K562 (cell line): ENCODE measurements around the gene TMEM245. TPM values are rescaled to one million over a fixed set of nuclear protein-coding genes. Genes with fewer than 3 reads are reported as not detected.
A peak's percentile ranks its signal among the peaks of the same experiment; 100 is the strongest.

Experiments
- ATF1 ChIP-seq, 2 experiments: fragments of 450-650 bp in 1 of 2; IDR thresholded peaks; 2 replicates each; pipeline ENCODE4 v1.6.1; 2016; ENCODE audit warnings: missing compliant biosample characterization in 1 of 2, missing genetic modification characterization in 1 of 2
- CBFA2T3 ChIP-seq: fragments of 450-650 bp; IDR thresholded peaks from 2 replicates; pipeline ENCODE4 v1.6.1; 2017
- CXXC5 ChIP-seq: fragments of 250-450 bp; sonication (Bioruptor Pico); IDR thresholded peaks from 2 replicates; pipeline ENCODE4 v1.8.0; 2022; ENCODE audit warnings: inconsistent platforms, mild to moderate bottlenecking, moderate library complexity
- E2F3 ChIP-seq: fragments of 250-450 bp; sonication (Bioruptor Pico); IDR thresholded peaks from 2 replicates; pipeline ENCODE4 v1.4.0; 2020; ENCODE audit warnings: mild to moderate bottlenecking
- ERF ChIP-seq: fragments of 450-650 bp; formaldehyde crosslinking; IDR thresholded peaks from 2 replicates; pipeline ENCODE4 v1.4.0; 2020; ENCODE audit warnings: mild to moderate bottlenecking, mixed read lengths
- HNRNPK ChIP-seq: fragments of 200-400 bp; formaldehyde crosslinking; IDR thresholded peaks from one replicate; pipeline ENCODE4 v1.6.1; 2018; ENCODE audit warnings: mild to moderate bottlenecking, low read depth, low read length; ENCODE audit not compliant: poor library complexity, severe bottlenecking
- MBD2 ChIP-seq: sonication (generic); IDR thresholded peaks from 2 replicates; pipeline ENCODE4 v1.6.1; 2016; ENCODE audit warnings: low read depth, borderline replicate concordance
- NCOA1 ChIP-seq: fragments of 450-650 bp; IDR thresholded peaks from 2 replicates; pipeline ENCODE4 v1.6.1; 2016; ENCODE audit warnings: low read depth
- NCOR1 ChIP-seq: fragments of 450-650 bp; IDR thresholded peaks from 2 replicates; pipeline ENCODE4 v1.6.1; 2016; ENCODE audit warnings: mild to moderate bottlenecking, moderate library complexity
- NR3C1 ChIP-seq: sonication (generic); formaldehyde crosslinking; IDR thresholded peaks from 2 replicates; pipeline ENCODE4 v1.8.1; 2022; ENCODE audit warnings: missing genetic modification reagents
- PHF8 ChIP-seq: fragments of 200-600 bp; sonication (generic); IDR thresholded peaks from 2 replicates; pipeline ENCODE4 v1.6.1; 2012; ENCODE audit warnings: mixed run types, mild to moderate bottlenecking, inconsistent platforms, low read length, moderate library complexity, borderline replicate concordance
- POLR2H ChIP-seq: IDR thresholded peaks from 2 replicates; pipeline ENCODE4 v1.6.1; 2016; ENCODE audit warnings: missing genetic modification characterization, low read depth, mild to moderate bottlenecking, control low read depth, missing compliant biosample characterization, moderate library complexity
- RBM22 ChIP-seq: fragments of 200-400 bp; formaldehyde crosslinking; IDR thresholded peaks from 2 replicates; pipeline ENCODE4 v1.6.1; 2018; ENCODE audit warnings: low read length, low read depth; ENCODE audit not compliant: poor library complexity, severe bottlenecking
- SMAD1 ChIP-seq: fragments of 150-350 bp; IDR thresholded peaks from 2 replicates; pipeline ENCODE4 v1.6.1; 2014; ENCODE audit warnings: low read length, low read depth; ENCODE audit not compliant: partially characterized antibody
- ZFX ChIP-seq: sonication (generic); formaldehyde crosslinking; IDR thresholded peaks from 2 replicates; pipeline ENCODE4 v1.8.0; 2022; ENCODE audit warnings: mild to moderate bottlenecking, missing genetic modification reagents, moderate library complexity
- ZNF830 ChIP-seq: fragments of 250-450 bp; sonication (Bioruptor Pico); IDR thresholded peaks from 2 replicates; pipeline ENCODE4 v1.5.0; 2021; ENCODE audit warnings: mild to moderate bottlenecking
- polyA plus RNA-seq, 8 experiments: library from polyadenylated mRNA; depleted of rRNA in 4 of 8; stranded (reverse) in 5 of 8; unstranded in 3 of 8; fragments of >200 nt; fragmentation: Nextera tagmentation in 2 of 8; fragmentation: Illumina TruSeq in 1 of 8; extraction: Ambion mirVana in 2 of 8; extraction: Trizol in 1 of 8; gene quantifications; 2 replicates each; pipeline versions ENCODE4 v1.2.1 to v1.2.3, GENCODE V29; 2011 to 2014; ENCODE audit warnings: inconsistent platforms in 1 of 8, missing spikeins in 1 of 8
- total RNA-seq, 7 experiments: library from RNA; depleted of rRNA in 6 of 7; stranded (reverse); fragments of >200 nt in 6 of 7; fragmentation: Illumina TruSeq in 2 of 7; extraction: Trizol in 2 of 7; gene quantifications; 2 replicates each; pipeline versions ENCODE4 v1.2.1 to v1.2.3, GENCODE V29; 2011 to 2021; ENCODE audit warnings: low replicate concordance in 1 of 7
- TF ChIP-seq, protein P1 (sequence below): sonication (generic); formaldehyde crosslinking; IDR thresholded peaks from 2 replicates; pipeline ENCODE4 v1.8.0; 2022; ENCODE audit warnings: missing genetic modification reagents, mild to moderate bottlenecking, moderate library complexity, borderline replicate concordance
- TF ChIP-seq, protein P2 (sequence below): conservative IDR thresholded peaks from 2 replicates; pipeline ENCODE4 v1.6.1; 2011; ENCODE audit warnings: low read depth, mild to moderate bottlenecking, low read length; ENCODE audit not compliant: control insufficient read depth
- TF ChIP-seq, protein P3 (sequence below): fragments of 450-650 bp; IDR thresholded peaks from 2 replicates; pipeline ENCODE4 v1.6.1; 2018; ENCODE audit not compliant: partially characterized antibody

TMEM245 gene
- total and polyA plus RNA-seq, 9 of the 15 experiments (the other 6 are each of a cell fraction or from before 2014, with no cell fraction given) = 8.5 to 43.2 (median 24.3) TPM

DNA sequence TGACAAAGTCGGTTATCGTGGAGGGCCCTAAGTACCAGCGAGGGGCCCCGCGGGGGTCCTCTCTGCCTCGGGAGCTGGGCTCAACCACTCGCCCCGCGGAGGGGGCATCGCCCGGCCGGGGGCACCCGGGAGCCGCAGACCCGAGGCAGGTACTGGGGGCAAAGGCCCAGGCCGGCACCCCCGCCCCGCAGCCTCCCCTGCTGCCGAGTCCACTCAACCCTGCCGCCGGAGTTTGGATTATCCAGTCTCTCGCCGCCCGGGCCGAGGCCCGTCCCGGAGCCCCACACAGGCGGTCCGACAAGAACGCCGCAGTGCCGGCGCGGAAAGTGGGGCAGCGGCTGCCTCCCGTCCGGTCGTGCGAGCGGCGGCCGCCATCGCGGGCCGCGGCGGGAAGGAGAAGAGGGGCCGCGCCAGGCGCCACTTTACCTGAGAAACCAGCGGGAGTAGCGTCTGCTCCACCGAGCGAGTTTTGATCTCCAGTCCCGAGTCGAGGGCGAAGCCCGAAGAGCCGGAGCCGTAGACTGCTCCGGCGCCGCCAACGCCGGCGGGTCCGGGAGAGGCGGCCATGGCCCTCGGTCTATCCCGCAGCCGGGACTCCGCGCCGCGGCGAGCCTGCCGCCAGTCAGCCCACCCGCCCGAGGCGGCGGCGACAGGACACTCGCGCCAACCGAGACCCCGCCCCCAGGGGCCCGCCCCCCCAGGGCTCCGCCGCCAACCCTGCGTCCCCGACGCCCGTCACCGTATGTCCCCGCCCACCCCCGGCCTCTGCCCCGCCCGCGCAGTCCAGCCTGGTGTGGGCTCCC, 106.7 kb downstream of the TMEM245 start, which contains the start of gene CTNNAL1 (continued):
- TF ChIP-seq POLR2H (tag) (peak; percentile 64), NCOR1 (no peak), ATF1 (CRISPR knock-in tag; IDR thresholded peaks at IDR 0.05) (no peak), ATF1 (tag; IDR thresholded peaks at IDR 0.05) (0 out of 2 replicates have a peak, but pooled peaks have one; percentile 2), CBFA2T3 (no peak), NR3C1 (CRISPR knock-in tag) (0 out of 2 replicates have a peak, but pooled peaks have one; percentile 39), HNRNPK (no peak), MBD2 (peak; percentile 11; the same call in 1 of the 2 replicates), NCOA1 (no peak), CXXC5 (CRISPR knock-in tag) (peak; percentile 77), PHF8 (peak; percentile 86; the same call in 1 of the 2 replicates), RBM22 (peak; percentile 86), ZNF830 (CRISPR knock-in tag) (no peak), ERF (no peak), ZFX (CRISPR knock-in tag) (peak; percentile 93), SMAD1 (peak; percentile 21), E2F3 (CRISPR knock-in tag) (peak; percentile 69; the same call in 1 of the 2 replicates)
- TF ChIP-seq, protein P1, sequence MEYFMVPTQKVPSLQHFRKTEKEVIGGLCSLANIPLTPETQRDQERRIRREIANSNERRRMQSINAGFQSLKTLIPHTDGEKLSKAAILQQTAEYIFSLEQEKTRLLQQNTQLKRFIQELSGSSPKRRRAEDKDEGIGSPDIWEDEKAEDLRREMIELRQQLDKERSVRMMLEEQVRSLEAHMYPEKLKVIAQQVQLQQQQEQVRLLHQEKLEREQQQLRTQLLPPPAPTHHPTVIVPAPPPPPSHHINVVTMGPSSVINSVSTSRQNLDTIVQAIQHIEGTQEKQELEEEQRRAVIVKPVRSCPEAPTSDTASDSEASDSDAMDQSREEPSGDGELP = peak; percentile 15; the same call in 1 of the 2 replicates
- TF ChIP-seq, protein P2, sequence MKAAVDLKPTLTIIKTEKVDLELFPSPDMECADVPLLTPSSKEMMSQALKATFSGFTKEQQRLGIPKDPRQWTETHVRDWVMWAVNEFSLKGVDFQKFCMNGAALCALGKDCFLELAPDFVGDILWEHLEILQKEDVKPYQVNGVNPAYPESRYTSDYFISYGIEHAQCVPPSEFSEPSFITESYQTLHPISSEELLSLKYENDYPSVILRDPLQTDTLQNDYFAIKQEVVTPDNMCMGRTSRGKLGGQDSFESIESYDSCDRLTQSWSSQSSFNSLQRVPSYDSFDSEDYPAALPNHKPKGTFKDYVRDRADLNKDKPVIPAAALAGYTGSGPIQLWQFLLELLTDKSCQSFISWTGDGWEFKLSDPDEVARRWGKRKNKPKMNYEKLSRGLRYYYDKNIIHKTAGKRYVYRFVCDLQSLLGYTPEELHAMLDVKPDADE = 0 out of 2 replicates have a peak, but pooled peaks have one; percentile 24
- TF ChIP-seq, protein P3, sequence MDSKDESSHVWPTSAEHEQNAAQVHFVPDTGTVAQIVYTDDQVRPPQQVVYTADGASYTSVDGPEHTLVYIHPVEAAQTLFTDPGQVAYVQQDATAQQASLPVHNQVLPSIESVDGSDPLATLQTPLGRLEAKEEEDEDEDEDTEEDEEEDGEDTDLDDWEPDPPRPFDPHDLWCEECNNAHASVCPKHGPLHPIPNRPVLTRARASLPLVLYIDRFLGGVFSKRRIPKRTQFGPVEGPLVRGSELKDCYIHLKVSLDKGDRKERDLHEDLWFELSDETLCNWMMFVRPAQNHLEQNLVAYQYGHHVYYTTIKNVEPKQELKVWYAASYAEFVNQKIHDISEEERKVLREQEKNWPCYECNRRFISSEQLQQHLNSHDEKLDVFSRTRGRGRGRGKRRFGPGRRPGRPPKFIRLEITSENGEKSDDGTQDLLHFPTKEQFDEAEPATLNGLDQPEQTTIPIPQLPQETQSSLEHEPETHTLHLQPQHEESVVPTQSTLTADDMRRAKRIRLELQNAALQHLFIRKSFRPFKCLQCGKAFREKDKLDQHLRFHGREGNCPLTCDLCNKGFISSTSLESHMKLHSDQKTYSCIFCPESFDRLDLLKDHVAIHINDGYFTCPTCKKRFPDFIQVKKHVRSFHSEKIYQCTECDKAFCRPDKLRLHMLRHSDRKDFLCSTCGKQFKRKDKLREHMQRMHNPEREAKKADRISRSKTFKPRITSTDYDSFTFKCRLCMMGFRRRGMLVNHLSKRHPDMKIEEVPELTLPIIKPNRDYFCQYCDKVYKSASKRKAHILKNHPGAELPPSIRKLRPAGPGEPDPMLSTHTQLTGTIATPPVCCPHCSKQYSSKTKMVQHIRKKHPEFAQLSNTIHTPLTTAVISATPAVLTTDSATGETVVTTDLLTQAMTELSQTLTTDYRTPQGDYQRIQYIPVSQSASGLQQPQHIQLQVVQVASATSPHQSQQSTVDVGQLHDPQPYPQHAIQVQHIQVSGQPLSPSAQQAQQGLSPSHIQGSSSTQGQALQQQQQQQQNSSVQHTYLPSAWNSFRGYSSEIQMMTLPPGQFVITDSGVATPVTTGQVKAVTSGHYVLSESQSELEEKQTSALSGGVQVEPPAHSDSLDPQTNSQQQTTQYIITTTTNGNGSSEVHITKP = peak; percentile 70
